Hepatocyte (in vitro differentiated cells): ENCODE measurements around the gene FABP1.

ENCODE experiments used
- CTCF ChIP-seq: fragments of 200-600 bp; sonication (generic); IDR thresholded peaks from 2 replicates; pipeline ENCODE4 v1.5.1; 2016; ENCODE audit warnings: antibody characterized with exemption, mild to moderate bottlenecking; ENCODE audit not compliant: poor library complexity
- EZH2phosphoT487 ChIP-seq: fragments of 200-600 bp; sonication (generic); IDR thresholded peaks from one replicate; pipeline ENCODE4 v1.6.1; 2018; ENCODE audit warnings: antibody characterized with exemption, mild to moderate bottlenecking, low read depth, moderate library complexity; ENCODE audit not compliant: unreplicated experiment, severe bottlenecking

GRCh38 chr2:88090446-88091283 lies 37.2 kb downstream of the FABP1 start:
- TF ChIP-seq CTCF: no peak
- TF ChIP-seq EZH2phosphoT487: no peak
